OCI-LY1 (cell line): ENCODE data around the gene PILRA.

Experiments used
- H2AFZ ChIP-seq: fragments of 200-600 bp; sonication (generic), shearing (Covaris generic); 2 replicates; pipeline ENCODE4 v1.6.0; 2014; ENCODE audit warnings: antibody characterized with exemption, mild to moderate bottlenecking, low read length
- H3F3A ChIP-seq: fragments of 200-600 bp; sonication (generic), shearing (Covaris generic); 2 replicates; pipeline ENCODE4 v1.6.0; 2014; ENCODE audit warnings: mild to moderate bottlenecking, antibody characterized with exemption, low read length, moderate library complexity; ENCODE audit not compliant: insufficient read depth
- H3K27ac ChIP-seq: fragments of 200-600 bp; sonication (generic); 2 replicates; pipeline ENCODE4 v1.5.1; 2014; ENCODE audit warnings: low read length, mixed run types, mild to moderate bottlenecking, low read depth; ENCODE audit not compliant: poor library complexity, severe bottlenecking
- H3K27me3 ChIP-seq: fragments of 200-600 bp; sonication (generic); 2 replicates; pipeline ENCODE4 v1.6.0; 2014; ENCODE audit warnings: antibody characterized with exemption, mild to moderate bottlenecking, low read length, moderate library complexity; ENCODE audit not compliant: insufficient read depth
- H3K36me3 ChIP-seq: fragments of 200-600 bp; sonication (generic); 2 replicates; pipeline ENCODE4 v1.6.1; 2014; ENCODE audit warnings: mild to moderate bottlenecking, antibody characterized with exemption, low read length, moderate library complexity, mixed read lengths; ENCODE audit not compliant: insufficient read depth
- H3K4me1 ChIP-seq: fragments of 200-600 bp; sonication (generic); 2 replicates; pipeline ENCODE4 v1.5.1; 2014; ENCODE audit warnings: mild to moderate bottlenecking, low read length, moderate library complexity; ENCODE audit not compliant: insufficient read depth, severe bottlenecking
- H3K4me2 ChIP-seq: fragments of 200-600 bp; sonication (generic), shearing (Covaris generic); 2 replicates; pipeline ENCODE4 v1.6.1; 2014; ENCODE audit warnings: low read length
- H3K4me3 ChIP-seq: fragments of 200-600 bp; sonication (generic); 2 replicates; pipeline ENCODE4 v1.5.1; 2014; ENCODE audit warnings: low read length, low read depth, mild to moderate bottlenecking, mixed read lengths; ENCODE audit not compliant: poor library complexity, severe bottlenecking
- H3K79me2 ChIP-seq: fragments of 200-600 bp; shearing (Covaris generic); 2 replicates; pipeline ENCODE4 v1.6.1; 2016; ENCODE audit warnings: mixed run types, low read length, mixed read lengths; ENCODE audit not compliant: insufficient read depth
- H3K9ac ChIP-seq: fragments of 200-600 bp; sonication (generic), shearing (Covaris generic); 2 replicates; pipeline ENCODE4 v1.6.1; 2014; ENCODE audit warnings: mild to moderate bottlenecking, low read length, mixed read lengths
- H3K9me2 ChIP-seq: fragments of 200-600 bp; sonication (generic), shearing (Covaris generic); 2 replicates; pipeline ENCODE4 v1.6.1; 2014; ENCODE audit warnings: low read depth, mild to moderate bottlenecking, low read length, mixed read lengths
- H3K9me3 ChIP-seq: fragments of 200-600 bp; shearing (Covaris generic); 2 replicates; pipeline ENCODE4 v1.6.1; 2014; ENCODE audit warnings: low read length, mixed read lengths
- H4K20me1 ChIP-seq: fragments of 200-600 bp; sonication (generic), shearing (Covaris generic); 2 replicates; pipeline ENCODE4 v1.6.0; 2016; ENCODE audit warnings: mild to moderate bottlenecking, low read length; ENCODE audit not compliant: insufficient read depth
- EZH2 ChIP-seq: fragments of 200-600 bp; sonication (generic), shearing (Covaris generic); IDR thresholded peaks from 2 replicates; pipeline ENCODE4 v1.8.0; 2017; ENCODE audit warnings: borderline replicate concordance, mixed run types, mild to moderate bottlenecking, antibody characterized with exemption, low read length, moderate library complexity, mixed read lengths
- TF ChIP-seq, protein P1 (sequence below): fragments of 200-600 bp; sonication (generic), shearing (Covaris generic); IDR thresholded peaks from 2 replicates; pipeline ENCODE4 v1.5.1; 2017; ENCODE audit warnings: mild to moderate bottlenecking, antibody characterized with exemption, low read length, moderate library complexity, mixed read lengths

PILRA gene

DNA sequence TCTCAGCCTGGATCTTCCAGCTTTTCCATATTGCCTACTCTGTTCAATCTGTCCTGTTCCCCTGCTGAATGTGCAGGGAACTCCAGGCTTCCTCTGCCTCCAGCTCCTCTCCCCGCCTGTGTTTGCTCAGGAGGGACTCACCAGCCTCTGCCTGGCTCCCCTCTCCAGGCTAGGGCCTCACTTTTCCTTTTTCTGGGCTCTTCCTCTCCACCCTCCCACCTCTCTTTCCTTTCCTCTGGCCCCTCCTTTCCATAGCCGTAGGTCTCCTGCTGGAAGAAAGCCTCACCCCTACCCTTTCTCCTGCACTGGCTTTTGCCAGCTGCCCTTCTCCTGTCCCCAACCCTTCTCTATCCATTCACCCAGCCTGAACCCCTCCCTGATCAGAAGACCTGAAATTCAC, 25.0 kb downstream of the PILRA start:
- no peak overlapping the region for H3K27ac ChIP-seq
- H3F3A ChIP-seq = no peaks in the 10 kb centered on the region
- H3K27me3 ChIP-seq = peaks cover 6% of the 10 kb centered on the region
- H3K9me3 ChIP-seq = no peaks in the 10 kb centered on the region
- no peaks in the 10 kb centered on the region for H4K20me1 ChIP-seq
- H3K4me3 ChIP-seq = no peak overlapping the region
- H3K36me3 ChIP-seq = no peaks in the 10 kb centered on the region
- no peaks in the 10 kb centered on the region for H3K9me2 ChIP-seq
- H3K4me1 ChIP-seq = peaks cover 12% of the 10 kb centered on the region
- no peaks in the 10 kb centered on the region for H3K79me2 ChIP-seq
- no peak overlapping the region for H3K9ac ChIP-seq
- no peak overlapping the region for H2AFZ ChIP-seq
- no peak overlapping the region for H3K4me2 ChIP-seq
- TF ChIP-seq, protein P1, sequence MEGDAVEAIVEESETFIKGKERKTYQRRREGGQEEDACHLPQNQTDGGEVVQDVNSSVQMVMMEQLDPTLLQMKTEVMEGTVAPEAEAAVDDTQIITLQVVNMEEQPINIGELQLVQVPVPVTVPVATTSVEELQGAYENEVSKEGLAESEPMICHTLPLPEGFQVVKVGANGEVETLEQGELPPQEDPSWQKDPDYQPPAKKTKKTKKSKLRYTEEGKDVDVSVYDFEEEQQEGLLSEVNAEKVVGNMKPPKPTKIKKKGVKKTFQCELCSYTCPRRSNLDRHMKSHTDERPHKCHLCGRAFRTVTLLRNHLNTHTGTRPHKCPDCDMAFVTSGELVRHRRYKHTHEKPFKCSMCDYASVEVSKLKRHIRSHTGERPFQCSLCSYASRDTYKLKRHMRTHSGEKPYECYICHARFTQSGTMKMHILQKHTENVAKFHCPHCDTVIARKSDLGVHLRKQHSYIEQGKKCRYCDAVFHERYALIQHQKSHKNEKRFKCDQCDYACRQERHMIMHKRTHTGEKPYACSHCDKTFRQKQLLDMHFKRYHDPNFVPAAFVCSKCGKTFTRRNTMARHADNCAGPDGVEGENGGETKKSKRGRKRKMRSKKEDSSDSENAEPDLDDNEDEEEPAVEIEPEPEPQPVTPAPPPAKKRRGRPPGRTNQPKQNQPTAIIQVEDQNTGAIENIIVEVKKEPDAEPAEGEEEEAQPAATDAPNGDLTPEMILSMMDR = no peak
- TF ChIP-seq EZH2 = no peak

DNA sequence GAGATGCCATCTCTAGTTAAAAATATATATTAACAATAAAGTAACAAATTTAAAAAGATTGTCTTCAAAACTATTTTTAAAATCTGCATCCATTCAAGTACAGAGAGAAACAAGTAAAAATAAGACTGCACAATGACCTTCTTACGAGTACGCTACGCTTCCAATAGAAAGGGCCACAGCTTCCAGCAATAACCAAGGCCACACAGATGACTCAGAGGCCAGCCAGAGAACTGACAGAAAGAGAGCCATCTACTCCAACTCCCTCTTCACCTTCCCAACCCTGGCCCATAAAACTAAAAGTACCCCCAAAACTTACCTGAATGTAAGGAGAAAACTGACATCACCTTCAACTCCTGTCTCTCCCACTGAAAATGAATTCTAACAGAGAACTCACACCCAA, 26.8 kb downstream of the PILRA start:
- Histone ChIP-seq H3K9me3 (no peaks in the 10 kb centered on the region), H2AFZ (no peak overlapping the region), H3K4me1 (peaks cover 12% of the 10 kb centered on the region), H3K9ac (no peak overlapping the region), H3K4me2 (no peak overlapping the region), H3K27me3 (no peaks in the 10 kb centered on the region), H3K36me3 (no peaks in the 10 kb centered on the region), H3K4me3 (no peak overlapping the region), H3K27ac (no peak overlapping the region), H3K79me2 (no peaks in the 10 kb centered on the region), H4K20me1 (no peaks in the 10 kb centered on the region), H3K9me2 (no peaks in the 10 kb centered on the region), H3F3A (no peaks in the 10 kb centered on the region)
- no peak for TF ChIP-seq EZH2
- TF ChIP-seq, protein P1 = no peak

DNA sequence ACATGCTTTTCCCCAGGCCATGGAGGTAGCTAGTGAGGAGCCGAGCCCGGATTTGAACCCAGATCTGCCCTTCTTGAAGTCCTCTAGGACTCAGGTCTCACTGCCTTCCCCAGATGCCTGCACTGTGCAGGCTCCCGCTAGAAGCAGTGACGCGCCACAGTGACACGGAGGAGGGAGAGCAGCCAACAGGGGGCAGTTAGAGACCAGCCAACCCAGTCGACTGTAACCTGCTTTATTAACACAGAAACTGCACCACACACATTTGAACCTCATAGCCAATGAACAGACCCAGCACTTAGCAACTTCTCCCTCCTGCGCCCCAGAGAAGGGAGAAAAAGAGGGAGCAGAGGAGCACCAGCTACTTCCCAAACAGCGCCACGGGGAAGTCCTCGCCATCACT, 27.4 kb downstream of the PILRA start:
- Histone ChIP-seq H3K36me3 (no peaks in the 10 kb centered on the region), H2AFZ (no peak overlapping the region), H4K20me1 (no peaks in the 10 kb centered on the region), H3K79me2 (no peaks in the 10 kb centered on the region), H3K9ac (no peak overlapping the region), H3K4me1 (peaks cover 12% of the 10 kb centered on the region), H3K4me3 (no peak overlapping the region), H3K27ac (no peak overlapping the region), H3K4me2 (no peak overlapping the region), H3K9me3 (no peaks in the 10 kb centered on the region), H3F3A (no peaks in the 10 kb centered on the region), H3K27me3 (no peaks in the 10 kb centered on the region), H3K9me2 (no peaks in the 10 kb centered on the region)
- no peak for TF ChIP-seq EZH2
- TF ChIP-seq, protein P1 = peak; percentile 86
